GOT3 (cell line): ENCODE measurements around the gene AKAP13.
"Not testable (repeated sequence)": the region's sequence is repeated elsewhere in the genome, so short reads cannot be mapped to it uniquely, and the experiment has no call there.

Source experiments
- DNase-seq: peaks from one replicate; lab custom pipeline; 2025; ENCODE audit warnings: mixed read lengths; lab: John Stamatoyannopoulos, UW

Gene AKAP13

GRCh38 chr15:85408270-85408746, 27.9 kb downstream of the AKAP13 start:
- no peak for DNase-seq

GRCh38 chr15:85412066-85412465, 31.7 kb downstream of the AKAP13 start:
- DNase-seq: no peak

- DNase-seq: no peak
These were observed 32.8 kb downstream of the AKAP13 start for GRCh38 chr15:85412956-85413854.

- DNase-seq: no peak
These were observed 33.6 kb downstream of the AKAP13 start for GRCh38 chr15:85414037-85414436.

- no peak for DNase-seq
These were observed 34.1 kb downstream of the AKAP13 start for GRCh38 chr15:85414495-85414894.

- no peak for DNase-seq
These were observed 34.6 kb downstream of the AKAP13 start for GRCh38 chr15:85414991-85415390.

- DNase-seq: no peak
These were observed 35.4 kb downstream of the AKAP13 start for GRCh38 chr15:85415783-85416182.

- DNase-seq: no peak
These were observed 36.9 kb downstream of the AKAP13 start for GRCh38 chr15:85417276-85417675.

GRCh38 chr15:85419161-85419560, 38.8 kb downstream of the AKAP13 start:
- DNase-seq: no peak

GRCh38 chr15:85421116-85421925, 40.9 kb downstream of the AKAP13 start:
- DNase-seq: no peak

- DNase-seq: no peak
These were observed 42.2 kb downstream of the AKAP13 start for GRCh38 chr15:85422607-85423006.

GRCh38 chr15:85423256-85423655, 42.9 kb downstream of the AKAP13 start:
- DNase-seq: no peak

GRCh38 chr15:85424154-85424553, 43.8 kb downstream of the AKAP13 start:
- DNase-seq: no peak

GRCh38 chr15:85426481-85426880, 46.1 kb downstream of the AKAP13 start:
- no peak for DNase-seq

- DNase-seq: no peak
These were observed 47.1 kb downstream of the AKAP13 start for GRCh38 chr15:85427286-85428028.

- DNase-seq: no peak
These were observed 49.1 kb downstream of the AKAP13 start for GRCh38 chr15:85429522-85429921.

GRCh38 chr15:85430406-85431204, 50.2 kb downstream of the AKAP13 start:
- DNase-seq: no peak

- DNase-seq: no peak
These were observed 59.6 kb downstream of the AKAP13 start for GRCh38 chr15:85439996-85440395.

GRCh38 chr15:85440451-85440850, 60.0 kb downstream of the AKAP13 start:
- DNase-seq: no peak

GRCh38 chr15:85441854-85442253, 61.5 kb downstream of the AKAP13 start:
- DNase-seq: not testable (repeated sequence)

GRCh38 chr15:85443046-85443445, 62.6 kb downstream of the AKAP13 start:
- DNase-seq: no peak
